ENCODE measurements around the gene FNTB.

The FNTB gene

DNA sequence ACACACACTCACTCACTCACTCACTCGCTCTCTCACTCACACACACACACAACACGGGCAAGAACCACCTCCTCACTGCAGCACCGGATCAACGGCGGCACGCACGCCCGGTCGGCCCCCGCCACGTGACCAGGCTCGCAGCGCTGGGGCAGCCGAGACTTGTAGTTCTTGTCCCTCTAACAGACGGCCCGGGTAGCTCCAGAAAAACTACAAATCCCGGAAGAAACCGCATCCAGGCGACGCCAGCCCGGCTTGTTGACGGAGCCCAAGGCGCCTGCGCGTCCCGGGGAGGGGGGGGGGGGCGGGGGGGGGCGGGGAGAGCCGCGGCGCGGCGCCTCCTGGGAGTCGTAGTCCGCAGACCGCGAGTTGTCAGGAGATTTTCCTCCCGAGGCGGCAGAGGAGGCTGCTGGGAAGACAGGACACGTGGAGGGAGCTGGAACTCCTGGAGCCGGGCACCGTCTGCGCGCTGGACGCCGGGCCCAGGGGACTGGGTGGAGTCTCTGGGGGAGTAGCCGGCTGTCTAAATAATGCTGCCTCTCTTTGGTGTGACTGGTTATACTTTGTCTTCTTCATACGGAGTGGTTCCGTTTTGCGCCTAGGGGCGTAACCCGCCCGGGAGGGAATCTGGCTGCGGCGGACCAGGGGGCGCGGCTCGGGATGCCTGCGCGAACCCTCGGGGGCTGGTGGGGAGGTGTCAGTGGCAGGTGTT is 115.9 kb downstream of the FNTB start, which contains the start of gene MAX:
MAX (minus strand) TSS at position 77 of the 709 bp plus-strand sequence. CDS start 178 bp downstream, outside the sequence.
- FAIRE-seq, result peak; percentile 95

DNA sequence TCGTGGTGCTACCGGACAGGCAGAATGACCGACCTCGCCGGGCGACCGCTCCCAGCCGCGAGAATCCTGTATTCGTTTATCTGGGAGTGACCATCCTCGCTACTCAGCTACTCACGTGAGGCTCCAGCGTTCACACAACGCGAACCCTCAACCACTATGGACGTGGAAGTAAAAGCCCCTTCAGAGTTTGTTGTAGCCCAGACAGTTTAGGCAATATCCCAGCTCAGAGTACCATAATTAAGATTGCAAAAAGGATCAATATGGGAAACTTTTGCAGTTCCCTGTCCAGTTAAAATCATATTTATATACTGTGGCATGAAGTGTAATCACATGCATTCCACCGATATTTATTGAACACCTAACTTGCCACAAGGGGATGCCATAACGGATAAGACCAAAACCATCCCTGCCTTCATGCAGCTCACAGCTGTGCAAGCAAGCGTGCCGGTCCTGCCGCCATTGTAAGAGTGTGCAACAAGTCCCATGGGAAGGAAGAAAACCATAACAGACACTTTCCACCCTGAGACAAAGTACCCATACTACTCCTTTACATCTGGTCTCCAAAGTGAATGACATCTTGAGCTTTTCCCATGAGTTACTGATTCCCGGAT is 116.6 kb downstream of the FNTB start:
- no peak for DNase-seq (ENCODE audit: insufficient read length)
- TF ChIP-seq TAF1 (IDR thresholded peaks at IDR 0.05; ENCODE audit: borderline replicate concordance, low read depth, low read length) (no peak), POLR2A (IDR thresholded peaks at IDR 0.05; ENCODE audit: low read depth, low read length) (no peak), POLR2AphosphoS5 (IDR thresholded peaks at IDR 0.05; ENCODE audit: low read depth, low read length) (no peak)
- no peak for FAIRE-seq

More for the DNA sequence above, 115.9 kb downstream of the FNTB start, which contains the start of gene MAX:
- DNase-seq (ENCODE audit: insufficient read length), result peak; percentile 90
- TF ChIP-seq TAF1 (IDR thresholded peaks at IDR 0.05; ENCODE audit: borderline replicate concordance, low read depth, low read length) (peak; percentile 79), POLR2A (IDR thresholded peaks at IDR 0.05; ENCODE audit: low read depth, low read length) (peak; percentile 86), POLR2AphosphoS5 (IDR thresholded peaks at IDR 0.05; ENCODE audit: low read depth, low read length) (peak; percentile 90)

DNA sequence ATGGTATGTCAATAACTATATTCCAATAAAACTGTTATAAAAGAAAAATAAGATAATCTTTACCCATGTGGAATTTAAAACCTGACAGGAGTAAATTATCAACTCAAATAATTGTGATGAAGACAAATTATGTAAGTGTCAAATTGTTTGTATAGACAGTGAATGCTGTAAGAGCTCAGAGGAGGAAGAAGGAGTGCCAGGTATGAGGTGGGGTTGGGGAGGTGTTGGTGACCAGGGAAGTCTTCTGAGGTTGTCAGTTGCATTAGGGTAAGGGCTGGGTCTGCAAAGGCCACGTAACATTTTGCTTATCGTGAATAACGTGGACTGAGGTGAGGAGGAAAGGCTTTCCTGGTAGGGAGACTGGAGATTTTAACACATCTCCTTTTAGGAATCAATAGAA is 118.1 kb downstream of the FNTB start:
- FAIRE-seq (no peak), DNase-seq (ENCODE audit: insufficient read length) (no peak)
- TF ChIP-seq POLR2AphosphoS5 (IDR thresholded peaks at IDR 0.05; ENCODE audit: low read depth, low read length) (no peak), TAF1 (IDR thresholded peaks at IDR 0.05; ENCODE audit: borderline replicate concordance, low read depth, low read length) (no peak)

DNA sequence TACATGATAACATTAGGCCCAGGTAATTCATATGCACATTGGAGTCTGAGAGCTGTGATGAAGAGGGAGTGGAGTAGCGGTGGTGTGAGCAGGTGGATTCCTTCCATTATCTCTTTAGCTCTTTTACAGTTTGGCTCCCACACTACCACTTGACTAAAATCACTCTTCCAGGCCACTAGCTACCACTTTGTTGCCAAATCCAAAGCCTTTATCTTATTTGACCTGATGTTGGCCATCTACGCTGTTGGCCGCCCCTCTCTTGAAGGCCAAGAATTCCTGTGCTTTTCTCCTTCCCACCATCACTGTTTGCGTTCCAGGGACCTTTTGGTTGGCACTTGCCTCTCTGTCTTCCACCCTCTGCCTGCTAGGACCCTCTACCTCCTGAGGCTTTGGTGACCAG is 119.6 kb downstream of the FNTB start:
- no peak for FAIRE-seq
- DNase-seq (ENCODE audit: insufficient read length), result no peak
- TF ChIP-seq TAF1 (IDR thresholded peaks at IDR 0.05; ENCODE audit: borderline replicate concordance, low read depth, low read length) (no peak), POLR2AphosphoS5 (IDR thresholded peaks at IDR 0.05; ENCODE audit: low read depth, low read length) (no peak), POLR2A (IDR thresholded peaks at IDR 0.05; ENCODE audit: low read depth, low read length) (no peak)

DNA sequence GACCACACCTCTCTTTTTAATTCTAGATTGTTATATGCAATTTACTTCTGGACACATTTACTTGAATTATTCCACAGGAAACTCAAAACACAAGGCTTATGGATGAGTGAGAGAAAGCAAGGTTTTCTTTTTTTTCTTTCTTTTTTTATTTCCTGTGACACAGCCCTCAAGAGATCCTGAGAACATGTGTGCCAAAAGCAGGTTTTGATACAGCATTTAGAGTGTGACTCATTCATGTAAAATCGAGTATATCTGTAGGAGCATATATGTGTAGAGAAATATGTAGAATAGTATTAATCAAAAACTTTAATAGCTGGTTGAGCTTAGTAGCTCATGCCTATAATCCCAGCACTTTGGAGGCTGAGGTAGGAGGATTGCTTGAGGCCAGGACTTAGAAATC is 120.0 kb downstream of the FNTB start:
- FAIRE-seq (no peak), DNase-seq (ENCODE audit: insufficient read length) (no peak)
- no peak for TF ChIP-seq POLR2A (IDR thresholded peaks at IDR 0.05; ENCODE audit: low read depth, low read length)
- TF ChIP-seq POLR2AphosphoS5 (IDR thresholded peaks at IDR 0.05; ENCODE audit: low read depth, low read length), result no peak
- TF ChIP-seq TAF1 (IDR thresholded peaks at IDR 0.05; ENCODE audit: borderline replicate concordance, low read depth, low read length), result no peak

DNA sequence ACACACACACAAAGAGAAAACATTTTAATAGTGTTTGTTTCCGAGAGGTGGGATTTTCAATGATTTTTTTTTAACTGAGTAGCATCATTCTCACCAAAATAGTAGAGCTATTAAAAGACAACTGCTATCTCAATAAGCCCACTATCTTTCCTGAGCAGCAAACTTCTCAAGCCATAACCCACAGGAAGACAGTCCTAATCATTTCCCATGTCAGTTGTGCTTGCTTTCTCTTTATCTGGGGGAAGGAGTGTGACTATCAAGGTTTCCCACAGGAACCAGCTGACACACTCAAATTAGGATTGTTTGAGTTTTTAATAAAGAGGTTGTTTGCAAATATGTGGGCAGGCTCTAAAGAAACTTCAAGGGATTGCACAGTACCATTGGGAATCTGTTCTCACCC is 120.5 kb downstream of the FNTB start:
- FAIRE-seq (no peak), DNase-seq (ENCODE audit: insufficient read length) (no peak)
- TF ChIP-seq TAF1 (IDR thresholded peaks at IDR 0.05; ENCODE audit: borderline replicate concordance, low read depth, low read length), result no peak
- no peak for TF ChIP-seq POLR2AphosphoS5 (IDR thresholded peaks at IDR 0.05; ENCODE audit: low read depth, low read length)
- no peak for TF ChIP-seq POLR2A (IDR thresholded peaks at IDR 0.05; ENCODE audit: low read depth, low read length)

DNA sequence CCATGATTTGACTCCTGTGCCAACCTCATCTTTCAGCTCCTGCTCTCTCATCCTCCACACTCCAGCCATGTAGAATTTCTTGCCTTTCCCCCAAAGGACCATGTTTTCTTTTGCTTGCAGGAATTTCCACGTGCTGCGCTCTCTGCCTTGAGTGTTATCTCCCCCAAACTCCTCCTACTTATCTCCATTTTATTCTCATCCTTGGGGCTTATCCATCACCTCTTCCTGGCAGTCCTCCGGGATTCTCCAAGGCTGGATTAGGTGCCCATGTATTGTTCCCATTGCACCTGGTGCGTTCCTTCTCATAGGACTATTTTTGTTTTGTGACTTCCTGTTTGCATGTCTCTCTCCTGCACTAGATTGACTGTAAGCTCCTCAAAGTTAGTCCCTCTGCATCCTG is 122.7 kb downstream of the FNTB start:
- DNase-seq (ENCODE audit: insufficient read length) (no peak), FAIRE-seq (no peak)
- TF ChIP-seq POLR2A (IDR thresholded peaks at IDR 0.05; ENCODE audit: low read depth, low read length) (no peak), TAF1 (IDR thresholded peaks at IDR 0.05; ENCODE audit: borderline replicate concordance, low read depth, low read length) (no peak), POLR2AphosphoS5 (IDR thresholded peaks at IDR 0.05; ENCODE audit: low read depth, low read length) (no peak)

DNA sequence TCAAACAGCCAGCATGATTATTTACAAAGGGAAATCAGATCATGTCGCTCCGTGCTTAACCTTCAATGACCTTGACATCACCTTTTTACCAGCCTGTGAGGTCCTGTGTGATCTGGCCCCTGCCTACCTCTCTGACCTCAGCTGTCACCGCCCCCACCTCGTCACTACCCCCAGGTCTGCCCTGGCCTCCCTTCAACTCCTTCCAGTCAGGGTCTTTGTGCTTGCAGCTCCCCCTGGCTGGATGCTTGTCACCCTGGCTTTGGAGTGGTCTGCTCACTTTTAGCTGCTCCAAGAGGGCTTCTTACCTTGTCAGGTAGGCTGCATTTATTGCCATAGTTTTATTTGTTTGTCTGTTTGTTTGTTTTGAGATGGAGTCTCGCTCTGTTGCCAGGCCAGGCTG is 123.8 kb downstream of the FNTB start:
- FAIRE-seq, result no peak
- TF ChIP-seq TAF1 (IDR thresholded peaks at IDR 0.05; ENCODE audit: borderline replicate concordance, low read depth, low read length), result no peak
- no peak for TF ChIP-seq POLR2AphosphoS5 (IDR thresholded peaks at IDR 0.05; ENCODE audit: low read depth, low read length)
- TF ChIP-seq POLR2A (IDR thresholded peaks at IDR 0.05; ENCODE audit: low read depth, low read length), result no peak
- DNase-seq (ENCODE audit: insufficient read length), result no peak
